Sigmoid colon (tissue), 7 donors: ENCODE measurements around the gene TSEN2. TPM values are rescaled to one million over a fixed set of nuclear protein-coding genes. Genes with fewer than 3 reads are reported as not detected.

Experiments used
- DNase-seq: peaks from one replicate; pipeline ENCODE4 v3.0.0-alpha.2; 2019
- H3K27ac ChIP-seq, 4 donors: fragments of 200-600 bp; sonication (generic); one replicate each; pipeline ENCODE4 v1.5.1; 2016 to 2019; ENCODE audit warnings: mild to moderate bottlenecking in 1 of 4
- H3K27me3 ChIP-seq, 3 donors: fragments of 200-600 bp; sonication (generic); one replicate each; pipeline ENCODE4 v1.5.1; 2019; ENCODE audit warnings: mild to moderate bottlenecking in 1 of 3
- H3K36me3 ChIP-seq, 4 donors: fragments of 200-600 bp; sonication (generic); one replicate each; pipeline ENCODE4 v1.5.1; 2016 to 2019
- H3K4me1 ChIP-seq, 4 donors: fragments of 200-600 bp; sonication (generic); one replicate each; pipeline ENCODE4 v1.5.1; 2017 to 2019
- H3K4me3 ChIP-seq, 4 donors: fragments of 200-600 bp; sonication (generic); one replicate each; pipeline ENCODE4 v1.5.1; 2017 to 2019; ENCODE audit warnings: mild to moderate bottlenecking in 2 of 4, moderate library complexity in 1 of 4
- H3K9me3 ChIP-seq, 4 donors: fragments of 200-600 bp in 3 of 4; sonication (generic) in 3 of 4; one replicate each; pipeline versions ENCODE4 v1.5.1 to v1.6.1; 2013 to 2019
- EP300 ChIP-seq, 4 donors: sonication (generic); formaldehyde crosslinking; IDR thresholded peaks; one replicate each; pipeline ENCODE4 v1.6.1; 2017; ENCODE audit warnings: antibody characterized with exemption in 4 of 4
- POLR2A ChIP-seq, 2 donors: fragments of 450-650 bp; IDR thresholded peaks; one replicate each; pipeline ENCODE4 v1.6.1; 2016; ENCODE audit warnings: antibody characterized with exemption in 2 of 2, mild to moderate bottlenecking in 2 of 2, moderate library complexity in 2 of 2
- POLR2AphosphoS5 ChIP-seq, 4 donors: sonication (generic); formaldehyde crosslinking; IDR thresholded peaks; one replicate each; pipeline ENCODE4 v1.6.1; 2017; ENCODE audit warnings: antibody characterized with exemption in 4 of 4
- WGBS, 2 donors: extraction: QIAGEN DNeasy Blood & Tissue Kit; methylation state at CpG; one replicate each; pipeline ENCODE4 v1.1.7; 2013; 5-methylcytosine and 5-hydroxymethylcytosine counted together
- intact Hi-C: fragments of 100-400 bp; cut with DNase I; formaldehyde crosslinking; loops from one replicate; pipeline ENCODE4 v1.15.1; 2023
- polyA plus RNA-seq, 3 donors: library from polyadenylated mRNA; stranded (reverse); fragments of 200-250 nt; gene quantifications; one replicate each; pipeline ENCODE4 v1.2.3, GENCODE V29; 2013
- total RNA-seq, 4 donors: library from RNA; depleted of rRNA; stranded (reverse); fragments of >200 nt; gene quantifications; one replicate each; pipeline ENCODE4 v1.1.0, GENCODE V29; 2016
- TF ChIP-seq, protein P1 (sequence below), 4 experiments: fragments of 450-650 bp in 3 of 4; fragments of 200-600 bp in 1 of 4; IDR thresholded peaks; one replicate each; pipeline ENCODE4 v1.5.1; 2016 to 2019; ENCODE audit warnings: antibody characterized with exemption in 4 of 4, mild to moderate bottlenecking in 3 of 4, moderate library complexity in 2 of 4
- donor health status: healthy with polysubstance abuse.
- donor health status: Bipolar disorder and iron deficiency.
- donor health status: healthy.

Gene TSEN2
- total and polyA plus RNA-seq, 7 donors: 4.2 to 23.0 (median 16.1) TPM

DNA sequence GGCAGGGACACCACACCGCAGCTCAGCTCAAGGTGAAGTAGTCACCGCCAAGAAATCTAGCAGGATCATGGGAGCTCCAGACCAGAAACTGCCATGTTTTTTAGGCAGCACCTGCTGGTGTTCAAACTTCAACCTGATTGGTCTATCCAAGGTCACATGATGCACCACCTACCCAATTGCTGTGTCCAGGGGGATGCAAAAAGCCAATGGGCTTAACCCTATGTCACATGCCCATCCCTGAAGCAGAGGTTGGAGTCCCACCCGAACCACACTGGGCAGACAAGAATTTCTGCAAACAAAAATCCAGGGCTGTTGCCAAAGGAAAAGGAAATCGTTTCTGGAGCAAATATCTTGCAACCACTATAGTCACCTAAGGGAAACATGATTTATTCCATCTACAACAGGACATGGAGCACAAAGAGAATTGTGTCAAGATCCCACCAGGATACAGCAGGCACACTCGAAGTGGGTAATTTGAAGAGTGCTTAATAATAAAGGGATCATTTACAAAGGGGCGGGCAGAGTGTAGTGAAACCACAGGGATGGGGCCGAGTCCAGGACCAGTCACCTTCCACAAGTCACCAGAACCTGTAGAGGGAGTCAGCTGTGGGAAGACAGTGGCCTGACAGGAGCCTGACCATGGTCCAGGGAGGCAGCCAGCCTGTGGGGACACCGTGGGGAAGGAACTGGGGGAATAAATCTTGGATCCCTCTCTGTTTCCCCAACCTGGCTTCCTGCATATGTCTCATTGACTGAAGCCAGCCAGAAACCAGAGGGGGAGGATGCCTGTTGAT is 34.2 kb upstream of the TSEN2 start:
- peak; percentile 34 for DNase-seq
- no peak overlapping the region for H3K27ac ChIP-seq
- TF ChIP-seq POLR2A (IDR thresholded peaks at IDR 0.05) (no peak), EP300 (IDR thresholded peaks at IDR 0.05) (no peak), POLR2AphosphoS5 (IDR thresholded peaks at IDR 0.05) (no peak)
- TF ChIP-seq, protein P1, sequence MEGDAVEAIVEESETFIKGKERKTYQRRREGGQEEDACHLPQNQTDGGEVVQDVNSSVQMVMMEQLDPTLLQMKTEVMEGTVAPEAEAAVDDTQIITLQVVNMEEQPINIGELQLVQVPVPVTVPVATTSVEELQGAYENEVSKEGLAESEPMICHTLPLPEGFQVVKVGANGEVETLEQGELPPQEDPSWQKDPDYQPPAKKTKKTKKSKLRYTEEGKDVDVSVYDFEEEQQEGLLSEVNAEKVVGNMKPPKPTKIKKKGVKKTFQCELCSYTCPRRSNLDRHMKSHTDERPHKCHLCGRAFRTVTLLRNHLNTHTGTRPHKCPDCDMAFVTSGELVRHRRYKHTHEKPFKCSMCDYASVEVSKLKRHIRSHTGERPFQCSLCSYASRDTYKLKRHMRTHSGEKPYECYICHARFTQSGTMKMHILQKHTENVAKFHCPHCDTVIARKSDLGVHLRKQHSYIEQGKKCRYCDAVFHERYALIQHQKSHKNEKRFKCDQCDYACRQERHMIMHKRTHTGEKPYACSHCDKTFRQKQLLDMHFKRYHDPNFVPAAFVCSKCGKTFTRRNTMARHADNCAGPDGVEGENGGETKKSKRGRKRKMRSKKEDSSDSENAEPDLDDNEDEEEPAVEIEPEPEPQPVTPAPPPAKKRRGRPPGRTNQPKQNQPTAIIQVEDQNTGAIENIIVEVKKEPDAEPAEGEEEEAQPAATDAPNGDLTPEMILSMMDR (IDR thresholded peaks at IDR 0.05): no peak
- H3K4me3 ChIP-seq: no peak overlapping the region
- H3K36me3 ChIP-seq: no peaks in the 10 kb centered on the region
- intact Hi-C loops: no loop called here
- no peaks in the 10 kb centered on the region for H3K4me1 ChIP-seq
- no peaks in the 10 kb centered on the region for H3K9me3 ChIP-seq
- peaks cover 0 to 8% (median 0%) of the 10 kb centered on the region in 3 donors for H3K27me3 ChIP-seq
- WGBS, 2 donors: 58 to 83% methylated on average over 8 of the region's 8 CpGs

DNA sequence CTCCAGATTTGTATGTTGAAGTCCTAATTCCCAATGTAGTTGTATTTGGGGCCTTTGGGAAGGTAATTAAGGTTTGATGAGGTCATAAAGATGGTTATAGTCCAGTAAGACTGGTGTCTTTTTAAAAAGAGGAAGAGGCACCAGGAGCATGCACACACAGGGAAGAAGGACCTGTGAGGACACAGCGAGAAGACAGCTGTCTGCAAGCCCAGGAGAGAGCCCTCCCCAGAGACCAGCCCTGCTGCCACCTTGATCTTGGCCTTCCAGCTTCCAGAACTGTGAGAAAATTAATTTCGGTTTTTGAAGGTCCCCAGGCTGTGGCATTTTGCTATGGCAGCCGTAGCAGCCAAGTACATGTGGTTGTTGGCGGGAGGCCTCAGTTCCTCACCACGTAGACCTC is 32.8 kb upstream of the TSEN2 start:
- 88 to 94% methylated on average over 5 of the region's 5 CpGs for WGBS, 2 donors
- intact Hi-C loops: no loop called here
- DNase-seq: no peak
- H3K9me3 ChIP-seq: no peaks in the 10 kb centered on the region
- no peaks in the 10 kb centered on the region for H3K36me3 ChIP-seq
- TF ChIP-seq POLR2AphosphoS5 (IDR thresholded peaks at IDR 0.05) (no peak), POLR2A (IDR thresholded peaks at IDR 0.05) (no peak), EP300 (IDR thresholded peaks at IDR 0.05) (no peak)
- TF ChIP-seq, protein P1 (IDR thresholded peaks at IDR 0.05): no peak
- H3K27ac ChIP-seq: no peak overlapping the region
- no peaks in the 10 kb centered on the region for H3K4me1 ChIP-seq
- no peaks in the 10 kb centered on the region for H3K27me3 ChIP-seq
- H3K4me3 ChIP-seq: no peak overlapping the region

DNA sequence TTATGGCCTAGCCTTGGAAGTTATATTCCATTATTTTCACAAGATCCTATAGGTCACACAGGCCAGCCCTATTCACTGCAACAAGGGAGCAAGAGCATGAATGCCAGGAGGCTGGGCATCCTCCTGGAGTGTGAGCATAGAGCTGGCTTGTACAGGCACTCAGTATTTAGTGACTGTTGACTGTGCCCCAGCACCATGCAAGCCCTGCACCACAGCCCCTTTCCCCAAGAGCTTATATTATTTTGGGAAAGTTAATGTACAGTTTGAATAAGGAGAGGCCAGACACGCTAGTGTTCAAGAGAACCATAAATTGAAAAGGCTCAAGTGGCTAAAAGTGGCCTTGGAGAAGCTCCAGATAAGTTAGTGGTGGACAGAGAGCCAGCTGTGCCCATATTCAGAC is 32.3 kb upstream of the TSEN2 start:
- H3K36me3 ChIP-seq: no peaks in the 10 kb centered on the region
- peak; percentile 18 for DNase-seq
- WGBS, 2 donors: 95 to 98% methylated on average over 1 of the region's 1 CpG

DNA sequence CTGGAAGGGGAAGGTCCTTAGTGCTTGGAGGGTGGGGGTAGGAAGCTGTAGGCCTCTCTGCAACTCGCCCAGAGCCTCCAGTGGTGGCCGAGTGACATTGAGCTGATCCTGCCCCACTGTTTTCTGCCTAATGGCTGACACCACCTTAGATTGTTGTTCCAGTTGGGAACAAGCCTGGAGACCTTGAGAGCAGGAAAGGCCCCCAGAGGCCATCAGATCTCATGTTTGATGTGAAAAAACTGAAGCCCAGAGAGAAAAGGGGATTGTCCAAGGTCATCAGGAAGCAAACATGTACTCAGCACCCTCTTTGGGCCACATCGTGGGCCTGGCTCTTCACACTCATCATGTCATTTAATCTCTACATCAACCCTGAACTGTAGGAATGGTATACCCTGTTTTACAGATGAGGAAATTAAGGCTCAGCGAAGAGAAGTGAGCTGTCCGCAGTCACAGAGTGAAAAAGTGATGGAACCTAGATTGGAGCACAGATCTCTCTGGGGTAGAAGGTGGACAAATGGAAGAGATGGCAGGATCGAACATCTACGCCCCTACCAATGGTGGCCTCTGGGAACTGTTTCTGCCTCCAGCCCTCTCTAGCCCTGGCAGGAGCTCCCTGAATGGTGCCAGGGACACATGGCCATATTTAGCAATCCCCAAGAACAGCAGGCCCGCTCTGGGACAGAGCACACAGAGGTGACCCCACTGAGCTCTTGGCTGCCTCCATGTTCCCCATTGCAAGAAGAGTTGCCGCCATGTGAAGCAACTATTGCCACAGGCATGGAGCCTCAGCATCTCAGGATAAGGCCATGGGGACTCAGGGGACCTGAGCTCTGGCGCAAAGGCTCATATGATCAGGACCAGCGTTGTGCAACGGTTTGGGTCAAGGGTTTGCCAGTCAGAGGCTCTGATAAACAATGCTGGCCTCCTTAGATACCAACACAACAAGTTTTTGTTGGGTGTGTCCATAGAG is 31.6 kb upstream of the TSEN2 start:
- Histone ChIP-seq H3K27ac (no peak overlapping the region), H3K4me1 (no peaks in the 10 kb centered on the region), H3K36me3 (no peaks in the 10 kb centered on the region), H3K27me3 (no peaks in the 10 kb centered on the region), H3K9me3 (no peaks in the 10 kb centered on the region), H3K4me3 (no peak overlapping the region)
- no peak for TF ChIP-seq POLR2A (IDR thresholded peaks at IDR 0.05)
- DNase-seq: peak; percentile 48
- intact Hi-C loops: no loop called here
- 93 to 94% methylated on average over 12 of the region's 12 CpGs for WGBS, 2 donors

More for the DNA sequence above, 32.3 kb upstream of the TSEN2 start:
- no peaks in the 10 kb centered on the region for H3K4me1 ChIP-seq
- no peak overlapping the region for H3K4me3 ChIP-seq
- H3K9me3 ChIP-seq: no peaks in the 10 kb centered on the region
- H3K27me3 ChIP-seq: no peaks in the 10 kb centered on the region
- no peak overlapping the region for H3K27ac ChIP-seq
- no peak for TF ChIP-seq POLR2A (IDR thresholded peaks at IDR 0.05)
- no peak for TF ChIP-seq POLR2AphosphoS5 (IDR thresholded peaks at IDR 0.05)
- TF ChIP-seq, protein P1 (IDR thresholded peaks at IDR 0.05): no peak
- TF ChIP-seq EP300 (IDR thresholded peaks at IDR 0.05): no peak
- intact Hi-C loops: no loop called here
